ENCODE results near the gene RNF14.
A peak's percentile ranks its signal among the peaks of the same experiment; 100 is the strongest.

The RNF14 gene

GRCh38 chr5:142000173-142000572 is 31.3 kb downstream of the RNF14 start:
- no peak overlapping the region for H3K4me3 ChIP-seq (ENCODE audit: low read depth, low read length)
- no peak overlapping the region for H3K27ac ChIP-seq
- in situ Hi-C loops (cut with HindIII; ENCODE audit: low pct_ligation_motif_present, low sequenced_read_pairs), result no loop called here
- TF ChIP-seq CTCF (IDR thresholded peaks at IDR 0.05; ENCODE audit: low read depth, low read length, missing control alignments), result no peak
- no peak for DNase-seq
- peaks cover 34% of the 10 kb centered on the region for H3K36me3 ChIP-seq (replicated peaks)
- H3K27me3 ChIP-seq (replicated peaks), result no peaks in the 10 kb centered on the region

GRCh38 chr5:142000704-142001484 is 32.0 kb downstream of the RNF14 start:
- peak; percentile 63 for TF ChIP-seq CTCF (IDR thresholded peaks at IDR 0.05; ENCODE audit: low read depth, low read length, missing control alignments)
- no peaks in the 10 kb centered on the region for H3K27me3 ChIP-seq (replicated peaks)
- in situ Hi-C loops (cut with HindIII; ENCODE audit: low pct_ligation_motif_present, low sequenced_read_pairs), result no loop called here
- no peak overlapping the region for H3K4me3 ChIP-seq (ENCODE audit: low read depth, low read length)
- H3K36me3 ChIP-seq (replicated peaks), result peaks cover 33% of the 10 kb centered on the region
- no peak for DNase-seq
- H3K27ac ChIP-seq, result no peak overlapping the region

DNA sequence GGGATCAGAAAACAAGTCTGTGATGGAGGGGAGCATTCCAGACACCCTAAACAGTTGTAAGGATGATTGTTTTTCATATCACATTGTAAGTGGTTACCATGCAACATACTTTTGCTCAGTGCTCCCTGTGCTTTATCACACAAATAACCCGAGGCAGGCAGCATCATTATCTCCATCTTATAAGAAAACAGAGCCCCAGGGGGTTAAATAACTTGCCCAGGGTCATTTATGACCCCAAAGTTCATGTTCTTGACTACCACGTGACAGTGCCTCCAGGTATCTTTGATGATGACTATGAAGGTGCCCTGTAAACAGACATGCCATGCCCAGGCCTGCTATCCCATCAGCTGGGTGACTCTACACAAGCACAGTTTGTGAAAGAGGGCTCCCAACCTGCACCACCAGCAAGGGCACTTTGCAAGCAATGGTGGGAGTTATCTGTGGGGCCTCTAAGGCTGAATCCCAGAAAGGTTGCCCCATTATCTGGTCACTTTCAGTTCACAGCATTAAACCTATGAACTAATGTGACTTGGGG is 34.4 kb downstream of the RNF14 start:
- H3K36me3 ChIP-seq (replicated peaks), result peaks cover 31% of the 10 kb centered on the region
- H3K27me3 ChIP-seq (replicated peaks), result no peaks in the 10 kb centered on the region
- DNase-seq, result no peak
- in situ Hi-C loops (cut with HindIII; ENCODE audit: low pct_ligation_motif_present, low sequenced_read_pairs), result no loop called here
- H3K4me3 ChIP-seq (ENCODE audit: low read depth, low read length), result no peak overlapping the region
- H3K27ac ChIP-seq, result no peak overlapping the region
- no peak for TF ChIP-seq CTCF (IDR thresholded peaks at IDR 0.05; ENCODE audit: low read depth, low read length, missing control alignments)

GRCh38 chr5:142006363-142007236 is 37.7 kb downstream of the RNF14 start:
- H3K36me3 ChIP-seq (replicated peaks), result peaks cover 23% of the 10 kb centered on the region
- H3K27ac ChIP-seq, result no peak overlapping the region
- in situ Hi-C loops (cut with HindIII; ENCODE audit: low pct_ligation_motif_present, low sequenced_read_pairs), result no loop called here
- no peak for TF ChIP-seq CTCF (IDR thresholded peaks at IDR 0.05; ENCODE audit: low read depth, low read length, missing control alignments)
- DNase-seq, result no peak
- no peak overlapping the region for H3K4me3 ChIP-seq (ENCODE audit: low read depth, low read length)
- no peaks in the 10 kb centered on the region for H3K27me3 ChIP-seq (replicated peaks)

GRCh38 chr5:142007237-142007544 is 38.3 kb downstream of the RNF14 start:
- in situ Hi-C loops (cut with HindIII; ENCODE audit: low pct_ligation_motif_present, low sequenced_read_pairs), result no loop called here
- DNase-seq, result no peak
- no peaks in the 10 kb centered on the region for H3K27me3 ChIP-seq (replicated peaks)
- H3K36me3 ChIP-seq (replicated peaks), result peaks cover 18% of the 10 kb centered on the region
- no peak for TF ChIP-seq CTCF (IDR thresholded peaks at IDR 0.05; ENCODE audit: low read depth, low read length, missing control alignments)
- no peak overlapping the region for H3K27ac ChIP-seq
- H3K4me3 ChIP-seq (ENCODE audit: low read depth, low read length), result no peak overlapping the region
